Ishikawa (cell line): Measurements from ENCODE around the gene ACE.

Source experiments
- CEBPB ChIP-seq: IDR thresholded peaks from 2 replicates; pipeline ENCODE4 v1.6.1; 2012
- EP300 ChIP-seq: IDR thresholded peaks from 2 replicates; pipeline ENCODE4 v1.6.1; 2012; ENCODE audit warnings: borderline replicate concordance
- FOXM1 ChIP-seq: IDR thresholded peaks from 2 replicates; pipeline ENCODE4 v1.6.1; 2012; ENCODE audit warnings: low read depth, borderline replicate concordance

DNA sequence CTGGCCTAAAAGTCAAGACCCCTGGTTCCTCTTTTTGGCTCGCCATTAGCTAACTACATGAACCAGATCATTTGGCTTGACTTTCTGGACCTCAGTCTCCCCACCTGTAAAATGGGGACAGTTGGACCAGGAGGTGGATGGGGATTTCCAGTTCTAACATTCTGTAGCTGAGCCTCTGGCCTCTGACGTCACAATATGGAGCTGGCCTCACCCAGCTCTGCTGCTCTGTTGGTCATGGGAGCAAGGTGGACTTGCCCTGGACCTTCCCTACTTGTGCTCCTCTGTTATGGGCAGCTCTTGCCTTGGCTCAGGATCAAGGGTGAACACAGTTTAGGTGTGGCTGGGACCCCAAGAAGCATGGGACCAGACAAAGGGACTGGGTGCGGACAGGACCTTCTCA is 29.8 kb downstream of the ACE start:
- no peak for TF ChIP-seq FOXM1
- TF ChIP-seq EP300, result no peak
- TF ChIP-seq CEBPB, result no peak
